Measurements from ENCODE around the gene ZNF362.

Gene ZNF362

GRCh38 chr1:33330361-33330890 lies 74.1 kb downstream of the ZNF362 start:
- no peak for DNase-seq

- no peak for DNase-seq
These were observed 74.6 kb downstream of the ZNF362 start for GRCh38 chr1:33330906-33331305.

GRCh38 chr1:33331444-33332356 lies 75.4 kb downstream of the ZNF362 start:
- DNase-seq, result no peak

- no peak for DNase-seq
These were observed 76.1 kb downstream of the ZNF362 start for GRCh38 chr1:33332357-33332789.

GRCh38 chr1:33332881-33333280 lies 76.6 kb downstream of the ZNF362 start:
- DNase-seq, result no peak

- no peak for DNase-seq
These were observed 77.8 kb downstream of the ZNF362 start for GRCh38 chr1:33334081-33334552.

- no peak for DNase-seq
These were observed 78.7 kb downstream of the ZNF362 start for GRCh38 chr1:33335020-33335419.

- DNase-seq, result no peak
These were observed 80.3 kb downstream of the ZNF362 start for GRCh38 chr1:33336580-33336979.

GRCh38 chr1:33337441-33337840 lies 81.1 kb downstream of the ZNF362 start:
- DNase-seq, result no peak

- no peak for DNase-seq
These were observed 81.8 kb downstream of the ZNF362 start for GRCh38 chr1:33338048-33338439.

- no peak for DNase-seq
These were observed 82.3 kb downstream of the ZNF362 start for GRCh38 chr1:33338440-33339211.

- DNase-seq, result no peak
These were observed 83.1 kb downstream of the ZNF362 start for GRCh38 chr1:33339413-33339812.

GRCh38 chr1:33341190-33341589 lies 84.9 kb downstream of the ZNF362 start:
- DNase-seq, result no peak

GRCh38 chr1:33342041-33342723 lies 85.9 kb downstream of the ZNF362 start:
- DNase-seq, result no peak

- DNase-seq, result no peak
These were observed 87.2 kb downstream of the ZNF362 start for GRCh38 chr1:33343539-33343938.

GRCh38 chr1:33344896-33345560 lies 88.7 kb downstream of the ZNF362 start:
- DNase-seq, result no peak

GRCh38 chr1:33346533-33346926 lies 90.2 kb downstream of the ZNF362 start:
- no peak for DNase-seq

- no peak for DNase-seq
These were observed 90.8 kb downstream of the ZNF362 start for GRCh38 chr1:33346927-33347649.

- DNase-seq, result no peak
These were observed 91.3 kb downstream of the ZNF362 start for GRCh38 chr1:33347650-33347992.

GRCh38 chr1:33348194-33348593 lies 91.9 kb downstream of the ZNF362 start:
- no peak for DNase-seq

GRCh38 chr1:33348676-33349080 lies 92.4 kb downstream of the ZNF362 start:
- no peak for DNase-seq

Data from activated effector memory CD4-positive, alpha-beta T cell treated with Interleukin-2 at 50 U/mL for 16 hours (primary cell).